Sigmoid colon (tissue), 7 donors: ENCODE measurements around the gene PPP1R16B. TPM values are rescaled to one million over a fixed set of nuclear protein-coding genes. Genes with fewer than 3 reads are reported as not detected.

Experiments used
- DNase-seq: peaks from one replicate; pipeline ENCODE4 v3.0.0-alpha.2; 2019
- H3K27ac ChIP-seq, 4 donors: fragments of 200-600 bp; sonication (generic); one replicate each; pipeline ENCODE4 v1.5.1; 2016 to 2019; ENCODE audit warnings: mild to moderate bottlenecking in 1 of 4
- H3K27me3 ChIP-seq, 3 donors: fragments of 200-600 bp; sonication (generic); one replicate each; pipeline ENCODE4 v1.5.1; 2019; ENCODE audit warnings: mild to moderate bottlenecking in 1 of 3
- H3K36me3 ChIP-seq, 4 donors: fragments of 200-600 bp; sonication (generic); one replicate each; pipeline ENCODE4 v1.5.1; 2016 to 2019
- H3K4me1 ChIP-seq, 4 donors: fragments of 200-600 bp; sonication (generic); one replicate each; pipeline ENCODE4 v1.5.1; 2017 to 2019
- H3K4me3 ChIP-seq, 4 donors: fragments of 200-600 bp; sonication (generic); one replicate each; pipeline ENCODE4 v1.5.1; 2017 to 2019; ENCODE audit warnings: mild to moderate bottlenecking in 2 of 4, moderate library complexity in 1 of 4
- H3K9me3 ChIP-seq, 4 donors: fragments of 200-600 bp in 3 of 4; sonication (generic) in 3 of 4; one replicate each; pipeline versions ENCODE4 v1.5.1 to v1.6.1; 2013 to 2019
- EP300 ChIP-seq, 4 donors: sonication (generic); formaldehyde crosslinking; IDR thresholded peaks; one replicate each; pipeline ENCODE4 v1.6.1; 2017; ENCODE audit warnings: antibody characterized with exemption in 4 of 4
- POLR2A ChIP-seq, 2 donors: fragments of 450-650 bp; IDR thresholded peaks; one replicate each; pipeline ENCODE4 v1.6.1; 2016; ENCODE audit warnings: antibody characterized with exemption in 2 of 2, mild to moderate bottlenecking in 2 of 2, moderate library complexity in 2 of 2
- POLR2AphosphoS5 ChIP-seq, 4 donors: sonication (generic); formaldehyde crosslinking; IDR thresholded peaks; one replicate each; pipeline ENCODE4 v1.6.1; 2017; ENCODE audit warnings: antibody characterized with exemption in 4 of 4
- WGBS, 2 donors: extraction: QIAGEN DNeasy Blood & Tissue Kit; methylation state at CpG; one replicate each; pipeline ENCODE4 v1.1.7; 2013; 5-methylcytosine and 5-hydroxymethylcytosine counted together
- intact Hi-C: fragments of 100-400 bp; cut with DNase I; formaldehyde crosslinking; loops from one replicate; pipeline ENCODE4 v1.15.1; 2023
- polyA plus RNA-seq, 3 donors: library from polyadenylated mRNA; stranded (reverse); fragments of 200-250 nt; gene quantifications; one replicate each; pipeline ENCODE4 v1.2.3, GENCODE V29; 2013
- total RNA-seq, 4 donors: library from RNA; depleted of rRNA; stranded (reverse); fragments of >200 nt; gene quantifications; one replicate each; pipeline ENCODE4 v1.1.0, GENCODE V29; 2016
- TF ChIP-seq, protein P1 (sequence below), 4 experiments: fragments of 450-650 bp in 3 of 4; fragments of 200-600 bp in 1 of 4; IDR thresholded peaks; one replicate each; pipeline ENCODE4 v1.5.1; 2016 to 2019; ENCODE audit warnings: antibody characterized with exemption in 4 of 4, mild to moderate bottlenecking in 3 of 4, moderate library complexity in 2 of 4
- donor health status: healthy with polysubstance abuse.
- donor health status: Bipolar disorder and iron deficiency.
- donor health status: healthy.

The PPP1R16B gene
- total and polyA plus RNA-seq, 7 donors = 0.92 to 21.7 (median 3.6) TPM

DNA sequence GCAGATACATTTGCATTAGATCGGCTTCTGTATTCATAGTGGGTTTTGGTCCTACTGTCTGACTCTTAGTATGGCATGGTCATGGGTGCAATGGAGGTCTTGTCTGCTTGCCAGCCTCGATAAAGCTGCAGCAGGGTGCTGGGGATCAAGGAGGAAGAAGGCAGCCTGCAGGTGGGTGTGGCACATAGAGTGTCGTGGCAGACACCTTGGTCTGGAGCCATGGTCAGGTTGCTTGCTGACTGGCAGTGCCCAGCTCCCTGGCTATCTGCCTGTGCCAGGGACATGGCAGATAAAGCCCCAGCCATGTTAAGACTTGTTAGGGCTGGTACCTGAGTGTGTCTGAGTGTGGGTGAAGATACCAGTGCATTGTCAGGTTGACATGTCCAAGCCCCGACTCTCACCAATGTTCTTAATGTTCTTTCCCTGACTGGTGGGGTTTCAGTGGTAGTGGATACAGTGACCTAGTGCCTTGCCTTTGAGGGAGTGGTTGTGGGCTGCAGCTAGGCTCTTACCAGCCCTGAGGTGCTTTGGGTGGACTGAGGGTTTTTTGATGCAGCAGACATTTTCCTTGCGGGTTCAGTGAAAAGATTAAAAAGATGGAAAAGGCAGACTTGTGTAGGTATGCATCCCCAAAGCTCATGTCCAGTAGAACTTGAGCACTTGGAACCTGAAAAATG lies 122.5 kb downstream of the PPP1R16B start:
- TF ChIP-seq EP300 (IDR thresholded peaks at IDR 0.05) (no peak), POLR2AphosphoS5 (IDR thresholded peaks at IDR 0.05) (no peak)
- 57 to 70% methylated on average over 5 of the region's 5 CpGs for WGBS, 2 donors
- Histone ChIP-seq H3K36me3 (no peaks in the 10 kb centered on the region), H3K27ac (peak overlapping the region; percentile 75 to 87 (median 84)), H3K4me3 (peak overlapping the region; percentile 48 to 79 (median 60)), H3K27me3 (no peaks in the 10 kb centered on the region), H3K4me1 (peaks cover 0 to 54% (median 18%) of the 10 kb centered on the region in 4 donors), H3K9me3 (no peaks in the 10 kb centered on the region)
- no peak for DNase-seq
- intact Hi-C loops = loop anchor here (2.0 to 10.0 kb wide), 3 partner anchors 35 to 157 kb away; partner anchors contain the start of gene DHX35

DNA sequence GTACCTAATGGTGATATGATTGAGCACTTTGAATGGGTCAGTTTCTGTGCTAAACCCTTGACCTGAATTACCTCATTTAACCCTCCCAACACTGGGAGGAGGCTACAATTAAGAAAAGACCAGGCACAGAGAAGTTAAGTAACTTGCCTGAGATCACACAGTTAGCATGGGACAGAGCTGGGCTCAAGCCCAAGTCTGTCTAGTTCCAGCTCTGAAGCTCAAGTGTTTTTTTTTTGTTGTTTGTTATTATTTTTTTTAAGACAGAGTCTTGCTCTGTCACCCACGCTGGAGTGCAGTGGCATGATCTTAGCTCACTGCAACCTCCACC lies 124.7 kb downstream of the PPP1R16B start:
- Histone ChIP-seq H3K36me3 (no peaks in the 10 kb centered on the region), H3K4me1 (peaks cover 0 to 69% (median 18%) of the 10 kb centered on the region in 4 donors), H3K27ac (peak overlapping the region; percentile 75 to 87 (median 84)), H3K27me3 (no peaks in the 10 kb centered on the region), H3K4me3 (peak overlapping the region in 2 of 4 donors; percentile 62 to 79), H3K9me3 (no peaks in the 10 kb centered on the region)
- 83 to 93% methylated on average over 1 of the region's 1 CpG for WGBS, 2 donors
- no peak for DNase-seq
- intact Hi-C loops = no loop called here
- TF ChIP-seq POLR2AphosphoS5 (IDR thresholded peaks at IDR 0.05) (peak in 1 of 4 donors; percentile 3), EP300 (IDR thresholded peaks at IDR 0.05) (no peak)

DNA sequence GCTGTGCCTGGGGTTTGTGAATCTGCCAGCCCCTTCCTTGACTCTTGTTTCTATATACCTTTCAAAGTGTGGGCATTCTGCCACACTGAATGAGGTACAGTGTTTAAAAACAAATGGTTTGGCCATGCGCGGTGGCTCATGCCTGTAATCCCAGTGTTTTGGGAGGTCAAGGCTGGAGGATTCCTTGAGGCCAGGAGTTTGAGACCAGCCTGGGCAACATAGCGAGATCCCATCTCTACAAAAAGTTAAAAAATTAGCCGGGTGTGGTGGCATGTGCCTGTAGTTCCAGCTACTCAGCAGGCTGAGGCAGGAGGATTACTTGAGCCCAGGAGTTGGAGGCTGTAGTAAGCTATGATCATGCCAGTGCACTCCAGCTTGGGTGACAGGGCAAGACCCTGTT lies 126.5 kb downstream of the PPP1R16B start:
- WGBS, 2 donors = 95% methylated on average over 4 of the region's 4 CpGs
- Histone ChIP-seq H3K36me3 (no peaks in the 10 kb centered on the region), H3K27me3 (no peaks in the 10 kb centered on the region), H3K4me3 (peak overlapping the region in 2 of 4 donors; percentile 12 to 62), H3K9me3 (no peaks in the 10 kb centered on the region), H3K4me1 (peaks cover 0 to 78% (median 19%) of the 10 kb centered on the region in 4 donors), H3K27ac (peak overlapping the region; percentile 75 to 87 (median 84))
- DNase-seq = no peak
- TF ChIP-seq POLR2AphosphoS5 (IDR thresholded peaks at IDR 0.05) (no peak), POLR2A (IDR thresholded peaks at IDR 0.05) (no peak), EP300 (IDR thresholded peaks at IDR 0.05) (no peak)
- TF ChIP-seq, protein P1, sequence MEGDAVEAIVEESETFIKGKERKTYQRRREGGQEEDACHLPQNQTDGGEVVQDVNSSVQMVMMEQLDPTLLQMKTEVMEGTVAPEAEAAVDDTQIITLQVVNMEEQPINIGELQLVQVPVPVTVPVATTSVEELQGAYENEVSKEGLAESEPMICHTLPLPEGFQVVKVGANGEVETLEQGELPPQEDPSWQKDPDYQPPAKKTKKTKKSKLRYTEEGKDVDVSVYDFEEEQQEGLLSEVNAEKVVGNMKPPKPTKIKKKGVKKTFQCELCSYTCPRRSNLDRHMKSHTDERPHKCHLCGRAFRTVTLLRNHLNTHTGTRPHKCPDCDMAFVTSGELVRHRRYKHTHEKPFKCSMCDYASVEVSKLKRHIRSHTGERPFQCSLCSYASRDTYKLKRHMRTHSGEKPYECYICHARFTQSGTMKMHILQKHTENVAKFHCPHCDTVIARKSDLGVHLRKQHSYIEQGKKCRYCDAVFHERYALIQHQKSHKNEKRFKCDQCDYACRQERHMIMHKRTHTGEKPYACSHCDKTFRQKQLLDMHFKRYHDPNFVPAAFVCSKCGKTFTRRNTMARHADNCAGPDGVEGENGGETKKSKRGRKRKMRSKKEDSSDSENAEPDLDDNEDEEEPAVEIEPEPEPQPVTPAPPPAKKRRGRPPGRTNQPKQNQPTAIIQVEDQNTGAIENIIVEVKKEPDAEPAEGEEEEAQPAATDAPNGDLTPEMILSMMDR (IDR thresholded peaks at IDR 0.05) = no peak
- intact Hi-C loops = no loop called here

DNA sequence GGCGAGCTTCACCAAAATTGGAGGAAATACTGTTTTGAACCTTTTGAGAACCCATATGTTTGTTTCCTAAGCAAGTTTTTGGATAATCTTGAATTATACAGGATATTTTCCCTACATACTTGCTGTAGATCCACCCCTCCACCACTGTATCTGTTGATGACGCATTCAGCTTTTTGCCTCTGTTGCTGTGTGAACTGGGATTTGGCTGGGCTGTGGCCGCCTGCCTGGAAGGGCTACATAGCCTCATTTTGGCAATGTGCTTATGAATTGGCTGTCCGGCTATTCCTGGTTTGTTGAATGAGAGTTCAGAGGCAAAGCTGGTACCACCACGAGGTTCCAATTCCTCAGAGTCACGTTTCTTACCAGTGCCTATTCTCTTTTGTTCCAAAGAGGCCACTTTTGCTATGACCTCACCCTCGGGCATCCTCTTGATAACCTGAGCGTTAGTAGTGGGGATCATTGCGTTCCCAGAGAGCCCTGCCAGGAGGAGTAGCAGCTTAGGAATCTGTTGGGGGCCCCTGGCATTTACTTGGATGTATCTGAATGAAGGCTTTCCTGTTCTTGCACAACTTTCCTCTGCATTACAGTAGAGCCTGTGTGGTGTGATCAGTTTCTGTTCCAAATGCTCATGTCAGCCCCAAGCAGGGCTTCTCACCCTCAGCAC lies 127.1 kb downstream of the PPP1R16B start:
- DNase-seq = no peak
- Histone ChIP-seq H3K9me3 (no peaks in the 10 kb centered on the region), H3K36me3 (no peaks in the 10 kb centered on the region), H3K4me3 (peak overlapping the region in 2 of 4 donors; percentile 12 to 62), H3K4me1 (peaks cover 0 to 77% (median 18%) of the 10 kb centered on the region in 4 donors), H3K27me3 (no peaks in the 10 kb centered on the region), H3K27ac (peak overlapping the region; percentile 75 to 87 (median 84))
- intact Hi-C loops = no loop called here
- TF ChIP-seq EP300 (IDR thresholded peaks at IDR 0.05) (no peak), POLR2AphosphoS5 (IDR thresholded peaks at IDR 0.05) (peak in 1 of 4 donors; percentile 4)
- 89% methylated on average over 9 of the region's 9 CpGs for WGBS, 2 donors

DNA sequence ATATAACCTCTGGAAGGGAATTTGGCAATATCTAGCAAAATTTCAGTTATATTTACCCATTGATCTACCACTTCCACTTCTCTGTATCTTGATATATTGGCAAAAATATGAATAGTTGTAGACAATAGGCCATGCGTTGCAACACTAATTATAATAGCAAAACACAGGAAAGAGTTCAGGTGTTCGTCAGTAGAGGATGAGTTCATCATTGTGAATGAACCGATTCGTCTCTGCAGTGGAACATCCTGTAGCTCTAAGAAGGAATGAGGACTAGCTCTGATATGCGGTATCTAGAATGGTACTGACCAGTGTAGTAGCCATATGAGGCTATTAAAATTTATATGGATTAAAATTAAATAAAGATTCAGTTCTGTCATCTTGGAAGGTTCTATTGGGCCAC lies 129.0 kb downstream of the PPP1R16B start:
- no peak overlapping the region for H3K4me3 ChIP-seq
- DNase-seq = no peak
- no peaks in the 10 kb centered on the region for H3K27me3 ChIP-seq
- peak overlapping the region in 2 of 4 donors; percentile 85 to 87 for H3K27ac ChIP-seq
- H3K36me3 ChIP-seq = peaks cover 0 to 7% (median 0%) of the 10 kb centered on the region in 4 donors
- no peak for TF ChIP-seq EP300 (IDR thresholded peaks at IDR 0.05)
- no peak for TF ChIP-seq POLR2AphosphoS5 (IDR thresholded peaks at IDR 0.05)
- no peak for TF ChIP-seq POLR2A (IDR thresholded peaks at IDR 0.05)
- 95 to 96% methylated on average over 5 of the region's 5 CpGs for WGBS, 2 donors
- H3K9me3 ChIP-seq = no peaks in the 10 kb centered on the region
- peaks cover 0 to 67% (median 22%) of the 10 kb centered on the region in 4 donors for H3K4me1 ChIP-seq
- intact Hi-C loops = no loop called here

DNA sequence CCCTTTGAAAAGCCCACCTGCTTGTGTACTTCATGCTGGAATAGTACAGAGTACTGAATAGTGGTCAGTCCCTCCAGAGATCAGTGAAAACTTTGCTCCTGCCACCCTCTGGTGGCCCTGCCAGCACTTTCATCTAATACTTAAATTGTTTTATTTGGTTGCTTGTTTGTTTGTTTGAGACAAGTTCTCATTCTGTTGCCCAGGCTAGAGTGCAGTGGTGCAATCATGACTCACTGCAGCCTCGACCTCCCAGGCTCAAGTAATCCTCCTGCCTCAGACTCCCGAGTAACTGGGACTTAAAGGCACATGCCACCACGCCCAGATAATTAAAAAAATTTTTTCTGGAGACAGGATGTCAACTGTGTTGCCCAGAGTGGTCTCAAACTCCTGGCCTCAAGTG lies 129.8 kb downstream of the PPP1R16B start:
- H3K4me3 ChIP-seq = no peak overlapping the region
- H3K9me3 ChIP-seq = no peaks in the 10 kb centered on the region
- peaks cover 0 to 64% (median 23%) of the 10 kb centered on the region in 4 donors for H3K4me1 ChIP-seq
- peak overlapping the region in 3 of 4 donors; percentile 49 to 87 (median 85) for H3K27ac ChIP-seq
- intact Hi-C loops = no loop called here
- DNase-seq = no peak
- H3K27me3 ChIP-seq = no peaks in the 10 kb centered on the region
- peaks cover 0 to 13% (median 0%) of the 10 kb centered on the region in 4 donors for H3K36me3 ChIP-seq
- TF ChIP-seq EP300 (IDR thresholded peaks at IDR 0.05) (no peak), POLR2AphosphoS5 (IDR thresholded peaks at IDR 0.05) (no peak), POLR2A (IDR thresholded peaks at IDR 0.05) (no peak)
- TF ChIP-seq, protein P1 (IDR thresholded peaks at IDR 0.05) = no peak
- WGBS, 2 donors = 63 to 79% methylated on average over 3 of the region's 3 CpGs
